Measurements from ENCODE around the gene ST7L.

- TF ChIP-seq, protein P1, sequence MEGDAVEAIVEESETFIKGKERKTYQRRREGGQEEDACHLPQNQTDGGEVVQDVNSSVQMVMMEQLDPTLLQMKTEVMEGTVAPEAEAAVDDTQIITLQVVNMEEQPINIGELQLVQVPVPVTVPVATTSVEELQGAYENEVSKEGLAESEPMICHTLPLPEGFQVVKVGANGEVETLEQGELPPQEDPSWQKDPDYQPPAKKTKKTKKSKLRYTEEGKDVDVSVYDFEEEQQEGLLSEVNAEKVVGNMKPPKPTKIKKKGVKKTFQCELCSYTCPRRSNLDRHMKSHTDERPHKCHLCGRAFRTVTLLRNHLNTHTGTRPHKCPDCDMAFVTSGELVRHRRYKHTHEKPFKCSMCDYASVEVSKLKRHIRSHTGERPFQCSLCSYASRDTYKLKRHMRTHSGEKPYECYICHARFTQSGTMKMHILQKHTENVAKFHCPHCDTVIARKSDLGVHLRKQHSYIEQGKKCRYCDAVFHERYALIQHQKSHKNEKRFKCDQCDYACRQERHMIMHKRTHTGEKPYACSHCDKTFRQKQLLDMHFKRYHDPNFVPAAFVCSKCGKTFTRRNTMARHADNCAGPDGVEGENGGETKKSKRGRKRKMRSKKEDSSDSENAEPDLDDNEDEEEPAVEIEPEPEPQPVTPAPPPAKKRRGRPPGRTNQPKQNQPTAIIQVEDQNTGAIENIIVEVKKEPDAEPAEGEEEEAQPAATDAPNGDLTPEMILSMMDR (IDR thresholded peaks at IDR 0.05) = no peak
- no peak for TF ChIP-seq POLR2A (IDR thresholded peaks at IDR 0.05)
Observed at GRCh38 chr1:112576240-112576639, 42.7 kb downstream of the ST7L start.

Measured in Peyer's patch (tissue), 4 donors.